OCI-M2 (cell line): Measurements from ENCODE around the gene AOC2.
"Not testable (repeated sequence)": the region's sequence is repeated elsewhere in the genome, so short reads cannot be mapped to it uniquely, and the experiment has no call there.

Source experiments
- DNase-seq: peaks from one replicate; lab custom pipeline; 2025; ENCODE audit not compliant: unreplicated experiment; lab: John Stamatoyannopoulos, UW

AOC2 gene

GRCh38 chr17:42880776-42881310, 36.5 kb downstream of the AOC2 start:
- DNase-seq, result no peak

- not testable (repeated sequence) for DNase-seq
Observed at GRCh38 chr17:42881706-42882105, 37.3 kb downstream of the AOC2 start.

GRCh38 chr17:42882166-42882565, 37.8 kb downstream of the AOC2 start:
- no peak for DNase-seq

GRCh38 chr17:42883802-42884558, 39.6 kb downstream of the AOC2 start:
- no peak for DNase-seq

DNA sequence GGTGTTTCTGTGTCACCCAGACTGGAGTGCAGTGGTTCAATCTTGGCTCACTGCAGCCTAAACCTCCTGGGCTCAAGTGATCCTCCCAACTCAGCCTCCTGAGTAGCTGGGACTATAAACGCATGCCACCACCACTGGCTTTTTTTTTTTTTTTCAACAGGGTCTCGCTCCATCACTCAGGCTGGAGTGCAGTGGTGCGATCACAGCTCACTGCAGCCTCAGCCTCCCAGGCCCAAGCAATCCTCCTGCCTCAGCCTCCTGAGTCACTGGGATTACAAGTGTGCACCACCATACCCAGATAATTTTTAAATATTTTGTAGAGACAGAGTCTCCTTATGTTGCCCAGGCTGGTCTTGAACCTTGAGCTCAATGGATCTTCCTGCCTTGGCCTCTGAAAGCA, 41.4 kb downstream of the AOC2 start:
- not testable (repeated sequence) for DNase-seq

- DNase-seq, result no peak
Observed at GRCh38 chr17:42886283-42887176, 42.1 kb downstream of the AOC2 start.

GRCh38 chr17:42889809-42890208, 45.4 kb downstream of the AOC2 start:
- DNase-seq, result no peak

DNA sequence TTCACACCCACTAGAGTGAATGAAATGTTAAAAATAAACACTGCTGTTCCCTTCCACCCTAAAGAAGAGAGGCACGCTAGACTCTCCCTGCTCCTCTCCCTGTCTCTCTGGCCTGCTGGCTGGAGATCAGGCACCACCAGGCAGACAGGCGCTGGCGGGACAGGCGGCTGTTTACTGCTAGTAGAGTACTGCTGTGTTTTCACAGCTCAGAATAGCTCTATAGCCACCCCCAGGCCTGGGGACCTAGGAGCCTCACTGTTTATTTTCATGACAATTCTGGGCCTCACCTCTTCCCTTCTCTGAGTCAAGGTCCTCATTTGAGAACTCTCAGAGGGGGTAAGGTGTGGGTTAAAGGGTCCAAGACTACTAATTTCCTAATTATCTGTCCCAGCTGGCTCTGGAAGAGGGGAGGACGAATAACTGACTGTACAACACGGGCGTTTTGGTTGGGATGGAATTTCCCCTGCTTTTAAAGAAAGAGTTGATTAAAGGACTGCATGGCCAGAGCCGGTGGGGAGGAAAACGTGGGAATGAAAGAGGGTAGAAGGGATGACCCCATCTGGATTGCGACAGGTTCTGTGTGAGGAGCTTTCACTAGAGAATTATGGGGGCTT, 47.3 kb downstream of the AOC2 start:
- no peak for DNase-seq

DNA sequence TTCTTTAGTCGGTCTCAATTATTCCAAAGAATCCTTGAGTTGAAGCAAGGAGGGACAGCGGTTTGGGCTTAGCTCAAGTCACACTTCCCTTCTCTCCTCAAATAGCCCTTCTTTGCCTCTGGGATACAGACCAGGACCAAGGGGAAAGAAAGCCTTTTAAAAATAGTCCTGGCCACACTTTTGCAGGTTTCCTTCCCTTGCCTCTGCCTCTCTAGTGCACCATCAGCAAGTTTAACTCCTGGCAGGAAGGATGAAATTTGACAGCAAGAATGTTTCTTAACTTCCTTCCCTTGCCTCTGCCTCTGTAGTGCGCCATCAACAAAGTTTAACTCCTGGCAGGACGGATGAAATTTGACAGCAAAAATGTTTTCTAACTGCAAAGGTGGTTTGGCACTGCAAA, 49.0 kb downstream of the AOC2 start:
- no peak for DNase-seq

DNA sequence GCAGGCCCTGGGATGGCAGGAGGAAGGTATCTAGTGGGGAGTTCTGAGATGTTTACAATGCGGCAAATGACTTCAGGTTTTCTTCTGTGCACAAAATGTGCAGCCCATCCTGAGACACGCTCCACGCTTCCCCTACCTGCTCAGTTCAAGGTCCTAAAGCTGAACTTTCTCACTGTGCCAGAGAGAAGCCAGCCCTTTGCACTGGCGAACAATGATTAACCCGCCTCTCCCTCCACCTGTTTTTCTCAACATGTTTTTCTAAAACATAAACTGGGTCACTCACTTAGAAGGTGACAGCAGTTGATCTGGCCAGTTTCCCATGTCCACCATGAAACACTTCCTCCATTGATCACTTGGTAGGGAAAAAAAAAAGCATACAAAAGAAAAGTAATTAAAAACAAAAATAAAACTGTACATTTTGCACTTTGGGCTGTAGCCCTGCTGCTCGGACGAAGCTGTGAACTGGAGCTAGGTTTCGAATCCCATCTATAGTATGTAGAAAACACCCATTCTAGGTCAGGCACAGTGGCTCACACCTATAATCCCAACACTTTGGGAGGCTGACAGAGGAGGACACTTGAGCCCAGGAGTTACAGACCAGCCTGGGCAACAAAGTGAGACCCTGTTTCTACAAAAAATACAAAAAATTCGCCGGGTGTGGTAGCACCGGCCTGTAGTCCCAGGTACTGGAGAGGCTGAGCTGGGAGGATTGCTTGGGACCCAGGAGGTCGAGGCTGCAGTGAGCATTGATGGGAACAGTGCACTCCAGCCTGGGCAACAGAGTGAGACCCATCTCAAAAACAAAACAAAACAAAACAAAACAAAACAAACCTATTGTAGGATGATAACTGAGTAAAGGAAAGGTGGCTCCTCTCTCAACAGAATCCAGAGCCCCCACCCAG, 50.2 kb downstream of the AOC2 start:
- DNase-seq, result no peak

DNA sequence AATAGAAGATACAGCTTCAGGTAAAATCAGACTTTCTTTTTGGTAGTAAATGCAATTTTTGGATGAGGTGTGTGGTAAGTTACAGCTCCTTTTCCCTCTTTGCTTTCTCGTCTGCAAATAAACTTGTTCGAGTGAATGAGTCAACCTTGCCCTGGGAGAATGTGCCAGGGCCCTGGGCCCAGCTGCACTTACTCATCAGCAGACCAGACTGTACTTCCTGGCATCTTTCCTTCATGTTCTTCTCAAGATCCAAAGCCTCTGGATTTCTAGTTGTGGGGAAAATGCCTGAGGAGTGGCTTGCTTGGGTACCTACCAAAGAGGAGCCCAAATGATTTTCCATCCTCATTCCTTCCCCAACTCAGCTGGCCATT, 50.8 kb downstream of the AOC2 start:
- DNase-seq, result no peak

DNA sequence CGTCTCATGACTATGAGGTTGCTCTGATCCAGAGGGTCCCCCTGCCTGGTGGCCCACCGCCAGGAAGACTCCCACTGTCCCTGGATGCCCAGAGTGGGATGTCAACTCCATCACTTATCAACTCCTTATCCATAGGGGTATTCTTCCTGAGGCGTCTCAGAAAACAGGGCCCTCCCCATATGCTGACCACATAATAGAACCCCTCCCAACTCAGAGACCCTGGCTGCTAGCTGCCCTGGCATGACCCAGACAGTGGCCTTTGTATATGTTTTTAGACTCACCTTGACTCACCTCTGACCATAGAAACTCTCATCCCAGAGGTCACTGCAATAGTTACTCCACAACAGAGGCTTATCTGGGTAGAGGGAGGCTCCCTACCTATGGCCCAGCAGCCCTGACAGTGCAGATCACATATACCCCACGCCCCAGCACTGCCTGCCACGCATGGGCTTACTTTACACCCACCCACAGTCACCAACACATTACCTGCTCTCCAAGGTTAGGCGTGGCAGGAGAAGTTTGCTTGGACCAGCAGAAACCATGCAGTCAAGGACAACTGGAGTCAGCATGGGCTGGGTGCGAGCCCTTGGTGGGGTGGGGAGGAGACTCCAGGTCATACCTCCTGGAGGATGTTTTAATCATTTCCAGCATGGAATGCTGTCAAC, 53.9 kb downstream of the AOC2 start:
- no peak for DNase-seq

GRCh38 chr17:42899981-42900380, 55.6 kb downstream of the AOC2 start:
- not testable (repeated sequence) for DNase-seq
